Tibial nerve (tissue), 4 donors: ENCODE measurements around the gene ASAP3. TPM values are rescaled to one million over a fixed set of nuclear protein-coding genes. Genes with fewer than 3 reads are reported as not detected.

Experiments used
- DNase-seq, 2 donors: peaks; one replicate each; pipeline ENCODE4 v3.0.0-alpha.2; 2019; ENCODE audit warnings: low spot score in 2 of 2
- H3K27ac ChIP-seq, 4 donors: fragments of 200-600 bp; sonication (generic) in 3 of 4; one replicate each; pipeline ENCODE4 v1.5.1; 2017 to 2019; ENCODE audit warnings: mild to moderate bottlenecking in 1 of 4
- H3K27me3 ChIP-seq, 2 donors: fragments of 200-600 bp; sonication (generic) in 1 of 2; one replicate each; pipeline versions ENCODE4 v1.5.1 to v1.6.0; 2017 to 2019
- H3K36me3 ChIP-seq, 3 donors: fragments of 200-600 bp; sonication (generic); one replicate each; pipeline ENCODE4 v1.5.1; 2018 to 2019
- H3K4me1 ChIP-seq, 4 donors: fragments of 200-600 bp; sonication (generic) in 3 of 4; one replicate each; pipeline ENCODE4 v1.5.1; 2017 to 2019
- H3K4me3 ChIP-seq, 4 donors: fragments of 200-600 bp; sonication (generic) in 3 of 4; one replicate each; pipeline ENCODE4 v1.5.1; 2017 to 2019; ENCODE audit warnings: mild to moderate bottlenecking in 1 of 4, moderate library complexity in 1 of 4
- H3K9me3 ChIP-seq, 4 donors: fragments of 200-600 bp; sonication (generic) in 3 of 4; one replicate each; pipeline ENCODE4 v1.5.1; 2017 to 2019
- EP300 ChIP-seq, 2 donors: sonication (generic); formaldehyde crosslinking; IDR thresholded peaks; one replicate each; pipeline ENCODE4 v1.6.1; 2017; ENCODE audit warnings: antibody characterized with exemption in 2 of 2, mild to moderate bottlenecking in 1 of 2
- POLR2A ChIP-seq, 2 donors: fragments of 450-650 bp; IDR thresholded peaks; one replicate each; pipeline ENCODE4 v1.6.1; 2017; ENCODE audit warnings: antibody characterized with exemption in 2 of 2, mild to moderate bottlenecking in 2 of 2, moderate library complexity in 2 of 2
- WGBS, 2 donors: methylation state at CpG; one replicate each; pipeline ENCODE4 v1.1.5; 2018; 5-methylcytosine and 5-hydroxymethylcytosine counted together
- total RNA-seq, 4 donors: library from RNA; depleted of rRNA; stranded (reverse); fragments of >200 nt; gene quantifications; one replicate each; pipeline ENCODE4 v1.1.0, GENCODE V29; 2016
- TF ChIP-seq, protein P1 (sequence below), 5 experiments: fragments of 200-600 bp in 3 of 5; fragments of 450-650 bp in 2 of 5; sonication (generic) in 3 of 5; IDR thresholded peaks; one replicate each; pipeline ENCODE4 v1.5.1; 2016 to 2019; ENCODE audit warnings: antibody characterized with exemption in 5 of 5, mild to moderate bottlenecking in 3 of 5, moderate library complexity in 2 of 5

ASAP3 gene
- total RNA-seq, 4 donors from 2014 or later, result 79.8 to 140 (median 117) TPM

DNA sequence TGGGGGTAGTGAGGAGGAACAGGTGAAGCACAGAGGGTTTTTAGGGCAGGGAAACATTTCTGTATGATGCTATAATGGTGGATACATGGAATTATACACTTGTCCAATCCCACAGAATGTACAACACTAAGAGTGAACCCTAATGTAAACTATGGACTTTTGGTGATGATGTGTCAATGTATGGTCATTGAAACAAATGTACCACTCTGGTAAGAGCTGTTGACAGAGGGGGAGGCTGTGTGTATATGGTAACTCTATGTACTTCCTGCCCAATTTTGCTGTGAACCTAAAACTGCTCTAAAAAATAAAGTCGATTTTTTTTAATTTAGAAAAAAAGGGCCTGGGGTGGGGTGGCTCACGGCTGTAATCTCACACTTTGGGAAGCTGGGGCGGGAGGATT lies 22.9 kb downstream of the ASAP3 start:
- H3K4me3 ChIP-seq, result no peak overlapping the region
- no peak overlapping the region for H3K27ac ChIP-seq
- 88 to 90% methylated on average over 3 of the region's 3 CpGs for WGBS, 2 donors
- no peaks in the 10 kb centered on the region for H3K27me3 ChIP-seq
- no peak for DNase-seq
- peaks cover 0 to 13% (median 0%) of the 10 kb centered on the region in 4 donors for H3K4me1 ChIP-seq
- peaks cover 0 to under 1% (median 0%) of the 10 kb centered on the region in 3 donors for H3K36me3 ChIP-seq
- TF ChIP-seq, protein P1, sequence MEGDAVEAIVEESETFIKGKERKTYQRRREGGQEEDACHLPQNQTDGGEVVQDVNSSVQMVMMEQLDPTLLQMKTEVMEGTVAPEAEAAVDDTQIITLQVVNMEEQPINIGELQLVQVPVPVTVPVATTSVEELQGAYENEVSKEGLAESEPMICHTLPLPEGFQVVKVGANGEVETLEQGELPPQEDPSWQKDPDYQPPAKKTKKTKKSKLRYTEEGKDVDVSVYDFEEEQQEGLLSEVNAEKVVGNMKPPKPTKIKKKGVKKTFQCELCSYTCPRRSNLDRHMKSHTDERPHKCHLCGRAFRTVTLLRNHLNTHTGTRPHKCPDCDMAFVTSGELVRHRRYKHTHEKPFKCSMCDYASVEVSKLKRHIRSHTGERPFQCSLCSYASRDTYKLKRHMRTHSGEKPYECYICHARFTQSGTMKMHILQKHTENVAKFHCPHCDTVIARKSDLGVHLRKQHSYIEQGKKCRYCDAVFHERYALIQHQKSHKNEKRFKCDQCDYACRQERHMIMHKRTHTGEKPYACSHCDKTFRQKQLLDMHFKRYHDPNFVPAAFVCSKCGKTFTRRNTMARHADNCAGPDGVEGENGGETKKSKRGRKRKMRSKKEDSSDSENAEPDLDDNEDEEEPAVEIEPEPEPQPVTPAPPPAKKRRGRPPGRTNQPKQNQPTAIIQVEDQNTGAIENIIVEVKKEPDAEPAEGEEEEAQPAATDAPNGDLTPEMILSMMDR (IDR thresholded peaks at IDR 0.05), result no peak
- TF ChIP-seq EP300 (IDR thresholded peaks at IDR 0.05), result no peak
- TF ChIP-seq POLR2A (IDR thresholded peaks at IDR 0.05), result no peak
- no peaks in the 10 kb centered on the region for H3K9me3 ChIP-seq

DNA sequence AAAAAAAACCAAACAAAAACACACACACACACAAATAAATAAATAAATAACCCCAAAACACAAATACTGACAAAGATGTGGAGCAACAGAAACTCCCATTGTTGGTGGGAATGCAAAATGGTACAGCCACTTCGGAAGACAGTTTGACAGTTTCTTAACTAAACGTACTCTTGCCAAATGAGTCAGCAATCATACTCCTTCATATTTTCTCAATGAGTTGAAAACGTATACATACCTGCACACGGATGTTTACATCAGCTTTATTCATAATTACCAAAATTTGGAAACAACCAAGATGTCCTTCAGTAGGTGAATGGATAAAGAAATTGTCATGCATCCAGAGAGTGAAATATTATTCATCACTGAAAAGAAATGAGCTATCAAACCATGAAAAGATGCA lies 23.5 kb downstream of the ASAP3 start:
- DNase-seq, result no peak
- no peak overlapping the region for H3K27ac ChIP-seq
- no peak for TF ChIP-seq EP300 (IDR thresholded peaks at IDR 0.05)
- TF ChIP-seq POLR2A (IDR thresholded peaks at IDR 0.05), result no peak
- TF ChIP-seq, protein P1 (IDR thresholded peaks at IDR 0.05), result no peak
- no peaks in the 10 kb centered on the region for H3K27me3 ChIP-seq
- no peaks in the 10 kb centered on the region for H3K9me3 ChIP-seq
- WGBS, 2 donors, result 74 to 83% methylated on average over 4 of the region's 4 CpGs
- H3K4me1 ChIP-seq, result peaks cover 0 to 8% (median 0%) of the 10 kb centered on the region in 4 donors
- peaks cover 0 to 5% (median 0%) of the 10 kb centered on the region in 3 donors for H3K36me3 ChIP-seq
- no peak overlapping the region for H3K4me3 ChIP-seq

DNA sequence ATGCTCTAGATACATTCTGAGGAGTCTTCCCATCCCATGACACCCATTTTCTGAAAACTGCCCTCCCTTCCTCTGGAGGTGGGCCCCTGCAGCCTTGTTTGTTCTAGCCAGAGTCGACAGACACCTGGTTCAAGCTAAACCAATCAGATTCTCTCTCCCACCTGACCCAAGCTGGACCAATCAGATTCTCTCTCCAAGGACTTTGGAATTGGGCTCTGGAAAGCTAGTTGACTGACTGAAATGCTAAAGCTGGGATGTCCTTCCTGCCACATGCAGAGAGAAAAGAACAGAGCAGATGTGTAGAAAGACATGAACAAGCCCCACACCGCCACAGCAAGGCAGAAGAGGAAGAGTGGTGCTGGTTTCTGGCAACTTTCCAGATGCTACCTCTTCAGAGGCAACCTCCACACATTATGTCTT lies 24.6 kb downstream of the ASAP3 start:
- no peaks in the 10 kb centered on the region for H3K9me3 ChIP-seq
- no peak overlapping the region for H3K27ac ChIP-seq
- no peak for DNase-seq

DNA sequence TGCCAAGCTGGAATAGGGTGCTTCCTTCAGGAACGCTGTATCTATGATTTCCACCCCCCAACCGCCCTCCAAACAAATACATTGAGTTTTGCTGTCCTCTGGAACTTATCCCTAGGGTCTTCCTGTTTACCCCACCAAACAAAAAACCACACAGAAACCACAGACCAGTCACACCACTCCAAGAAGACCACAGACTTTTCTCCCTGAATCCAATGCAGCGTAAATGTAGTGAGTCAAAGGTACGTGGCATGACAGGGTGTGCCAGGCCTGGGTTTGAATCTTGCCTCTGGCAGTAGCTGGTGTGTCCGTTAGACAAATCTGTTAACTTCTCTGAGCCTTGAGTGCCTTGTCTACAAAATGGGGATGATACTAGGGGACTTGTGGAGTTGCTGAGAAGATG lies 27.8 kb downstream of the ASAP3 start:
- TF ChIP-seq EP300 (IDR thresholded peaks at IDR 0.05) (no peak), POLR2A (IDR thresholded peaks at IDR 0.05) (no peak)
- TF ChIP-seq, protein P1 (IDR thresholded peaks at IDR 0.05), result no peak
- no peaks in the 10 kb centered on the region for H3K27me3 ChIP-seq
- H3K36me3 ChIP-seq, result peaks cover 0 to 32% (median 0%) of the 10 kb centered on the region in 3 donors
- 85 to 86% methylated on average over 5 of the region's 5 CpGs for WGBS, 2 donors
- no peaks in the 10 kb centered on the region for H3K9me3 ChIP-seq
- peaks cover 0 to 24% (median 0%) of the 10 kb centered on the region in 4 donors for H3K4me1 ChIP-seq
- H3K4me3 ChIP-seq, result no peak overlapping the region
- no peak for DNase-seq
- H3K27ac ChIP-seq, result peak overlapping the region in 2 of 4 donors; percentile 12 to 18

More for the DNA sequence above, 24.6 kb downstream of the ASAP3 start:
- Histone ChIP-seq H3K4me3 (no peak overlapping the region), H3K36me3 (peaks cover 0 to 17% (median 0%) of the 10 kb centered on the region in 3 donors), H3K4me1 (peaks cover 0 to 11% (median 0%) of the 10 kb centered on the region in 4 donors), H3K27me3 (no peaks in the 10 kb centered on the region)
- 73 to 75% methylated on average over 2 of the region's 2 CpGs for WGBS, 2 donors
- TF ChIP-seq, protein P1 (IDR thresholded peaks at IDR 0.05), result no peak
- no peak for TF ChIP-seq POLR2A (IDR thresholded peaks at IDR 0.05)
- TF ChIP-seq EP300 (IDR thresholded peaks at IDR 0.05), result no peak

DNA sequence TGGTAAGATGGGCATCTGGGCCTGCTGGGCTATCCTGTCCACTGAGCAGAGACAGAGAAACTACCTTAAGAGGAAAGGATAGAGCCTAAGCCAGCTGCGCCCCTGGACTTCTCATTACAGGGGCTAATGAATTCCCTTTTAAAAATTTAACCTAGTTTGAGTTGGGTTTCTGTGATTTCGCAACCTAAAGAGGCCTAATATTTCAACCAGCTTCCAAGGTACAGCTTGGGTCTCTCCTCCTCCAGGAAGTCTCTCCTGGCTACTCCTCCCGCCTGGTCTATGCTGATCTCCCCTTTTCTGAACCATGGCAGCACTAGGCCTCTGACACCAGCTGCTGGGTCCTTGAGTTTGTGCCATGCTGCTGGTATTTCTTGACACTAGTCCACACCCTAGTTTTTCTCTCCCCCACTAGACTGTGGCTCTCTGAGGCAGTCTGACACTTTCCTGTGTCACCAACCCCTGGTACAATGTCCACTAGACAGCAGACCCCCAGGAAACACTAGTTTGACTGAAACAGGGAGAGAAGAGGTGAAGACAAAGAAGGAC lies 30.5 kb downstream of the ASAP3 start:
- peaks cover 0 to 41% (median 0%) of the 10 kb centered on the region in 4 donors for H3K4me1 ChIP-seq
- no peaks in the 10 kb centered on the region for H3K9me3 ChIP-seq
- H3K36me3 ChIP-seq, result peaks cover 0 to 44% (median 0%) of the 10 kb centered on the region in 3 donors
- H3K27ac ChIP-seq, result peak overlapping the region in 2 of 4 donors; percentile 21 to 64
- no peak overlapping the region for H3K4me3 ChIP-seq
- no peaks in the 10 kb centered on the region for H3K27me3 ChIP-seq
- 96 to 97% methylated on average over 3 of the region's 3 CpGs for WGBS, 2 donors
- TF ChIP-seq, protein P1 (IDR thresholded peaks at IDR 0.05), result no peak
- TF ChIP-seq POLR2A (IDR thresholded peaks at IDR 0.05), result no peak
- no peak for TF ChIP-seq EP300 (IDR thresholded peaks at IDR 0.05)
- no peak for DNase-seq
